T-helper 9 cell (primary cell): ENCODE measurements around the gene MYH14.

Source experiments
- DNase-seq: peaks from one replicate; pipeline ENCODE4 v3.0.0-alpha.2; 2020

Gene MYH14

GRCh38 chr19:50300051-50300450 lies 96.6 kb downstream of the MYH14 start:
- DNase-seq: no peak

GRCh38 chr19:50300814-50301606 lies 97.6 kb downstream of the MYH14 start:
- no peak for DNase-seq

DNA sequence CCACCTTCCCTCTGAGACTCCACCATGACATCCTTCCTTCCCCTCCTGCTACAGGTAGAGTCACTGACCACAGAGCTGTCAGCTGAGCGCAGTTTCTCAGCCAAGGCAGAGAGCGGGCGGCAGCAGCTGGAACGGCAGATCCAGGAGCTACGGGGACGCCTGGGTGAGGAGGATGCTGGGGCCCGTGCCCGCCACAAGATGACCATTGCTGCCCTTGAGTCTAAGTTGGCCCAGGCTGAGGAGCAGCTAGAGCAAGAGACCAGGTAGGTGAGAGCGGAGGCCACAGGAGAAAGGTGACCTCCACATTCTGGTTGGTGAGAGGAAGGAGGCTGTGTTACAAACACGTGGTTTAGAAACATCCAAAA lies 98.2 kb downstream of the MYH14 start:
- no peak for DNase-seq

DNA sequence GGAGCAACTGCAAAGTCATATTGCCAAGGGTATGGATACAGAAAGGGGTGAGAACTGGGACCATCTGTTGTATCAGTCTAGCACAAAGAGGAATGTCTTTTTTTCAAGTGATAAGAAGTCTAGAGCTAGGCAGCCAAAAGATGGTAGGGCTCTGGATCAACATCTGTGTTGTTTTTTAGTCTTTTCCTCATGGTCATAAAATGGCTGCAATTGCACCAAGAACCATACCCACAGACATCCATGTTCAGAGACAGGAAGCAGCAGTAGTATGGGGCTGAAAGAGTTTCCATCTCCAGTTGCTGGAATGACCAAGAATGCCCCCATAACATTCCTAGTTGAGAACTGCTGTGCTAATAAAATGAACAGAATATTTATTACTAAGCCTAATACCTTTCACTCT lies 100.1 kb downstream of the MYH14 start:
- DNase-seq: no peak

DNA sequence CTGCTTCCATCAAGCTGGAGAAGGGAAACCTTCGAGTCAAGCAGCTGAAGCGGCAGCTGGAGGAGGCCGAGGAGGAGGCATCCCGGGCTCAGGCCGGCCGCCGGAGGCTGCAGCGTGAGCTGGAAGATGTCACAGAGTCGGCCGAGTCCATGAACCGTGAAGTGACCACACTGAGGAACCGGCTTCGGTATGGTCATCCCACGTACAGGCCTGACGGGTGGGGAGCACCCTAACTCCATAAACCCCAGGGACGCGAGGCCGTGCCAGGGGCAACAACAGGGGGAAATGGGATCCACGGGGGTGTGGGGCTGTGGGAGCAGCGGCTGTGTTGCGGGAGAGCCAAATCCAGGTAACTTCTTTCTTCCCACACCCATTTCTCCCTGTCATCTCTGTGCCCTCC lies 105.6 kb downstream of the MYH14 start:
- no peak for DNase-seq

GRCh38 chr19:50309396-50310125 lies 106.1 kb downstream of the MYH14 start:
- DNase-seq: no peak

DNA sequence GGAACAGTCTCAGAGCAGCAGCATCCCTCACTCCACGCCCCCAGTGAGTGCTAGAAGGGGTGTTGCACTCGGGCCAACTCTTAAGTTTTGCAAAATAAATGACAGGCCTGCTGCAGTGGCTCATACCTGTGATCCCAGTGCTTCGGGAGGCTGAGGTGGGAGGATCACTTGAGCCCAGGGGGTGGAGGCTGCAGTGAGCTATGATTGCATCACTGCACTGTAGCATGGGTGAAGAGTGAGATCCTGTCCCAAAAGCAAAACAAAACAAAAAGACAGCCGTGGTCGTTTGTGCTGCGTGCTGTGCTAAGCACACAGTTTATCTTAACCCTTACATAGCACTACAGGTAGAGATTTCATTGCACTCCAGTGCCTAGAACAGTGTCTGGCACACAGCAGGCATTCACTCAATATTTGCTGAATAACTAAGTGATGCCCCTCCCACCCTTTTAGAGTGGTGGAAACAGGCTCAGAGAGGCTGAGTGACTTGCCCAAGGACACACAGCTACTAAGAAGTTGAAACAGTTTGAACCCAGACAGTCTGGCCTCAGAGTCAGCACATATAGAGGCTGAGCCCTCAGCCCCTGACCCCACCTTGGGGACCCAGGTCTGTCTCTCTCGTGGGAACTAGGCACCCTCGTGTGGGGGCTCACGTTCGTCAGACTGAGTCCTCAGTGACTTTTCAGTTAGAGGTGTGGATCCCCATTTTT lies 107.5 kb downstream of the MYH14 start:
- DNase-seq: no peak

DNA sequence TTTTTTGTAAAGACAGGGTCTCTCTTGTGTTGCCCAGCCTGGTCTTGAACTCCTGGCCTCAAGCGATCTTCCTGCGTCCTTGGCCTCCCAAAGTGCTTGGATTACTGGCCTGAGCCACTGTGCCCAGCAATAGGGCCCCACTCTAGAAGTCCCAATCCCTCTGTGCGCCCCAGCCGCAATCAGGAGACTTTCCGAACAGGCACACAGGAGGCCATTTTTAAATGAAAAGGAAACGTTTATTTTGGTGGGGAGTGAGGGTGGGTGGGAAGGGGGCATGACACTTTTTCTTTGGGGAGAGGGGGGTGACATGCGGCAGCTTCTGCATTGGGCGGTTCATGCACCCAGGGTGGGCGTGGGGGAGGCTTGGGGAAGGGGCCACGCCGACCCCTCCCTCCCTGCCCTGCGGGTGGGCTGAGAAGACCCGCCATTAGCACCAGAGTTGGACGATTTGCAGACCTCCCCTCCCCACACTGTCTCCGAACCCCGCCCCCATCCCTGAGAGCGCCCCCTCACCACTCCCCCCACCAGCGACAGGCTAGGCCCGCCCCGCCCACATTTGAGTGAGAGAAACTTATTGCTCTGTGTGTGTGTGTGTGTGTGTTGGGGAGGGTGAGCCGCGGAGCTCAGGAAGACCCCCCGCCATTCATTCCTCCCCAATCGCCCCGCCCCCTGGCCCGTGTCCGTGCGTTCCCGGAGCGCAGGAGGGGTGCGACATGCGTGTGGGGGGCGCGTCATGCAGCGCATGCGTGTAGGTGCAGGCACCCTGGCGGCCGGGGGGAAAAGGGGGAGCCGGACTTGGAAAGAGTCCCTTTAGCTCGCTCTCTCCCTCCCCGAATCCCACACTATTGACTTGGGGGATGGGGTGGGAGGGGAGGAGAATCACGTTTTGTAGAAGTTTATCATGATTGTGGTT lies 108.6 kb downstream of the MYH14 start:
- DNase-seq: no peak

DNA sequence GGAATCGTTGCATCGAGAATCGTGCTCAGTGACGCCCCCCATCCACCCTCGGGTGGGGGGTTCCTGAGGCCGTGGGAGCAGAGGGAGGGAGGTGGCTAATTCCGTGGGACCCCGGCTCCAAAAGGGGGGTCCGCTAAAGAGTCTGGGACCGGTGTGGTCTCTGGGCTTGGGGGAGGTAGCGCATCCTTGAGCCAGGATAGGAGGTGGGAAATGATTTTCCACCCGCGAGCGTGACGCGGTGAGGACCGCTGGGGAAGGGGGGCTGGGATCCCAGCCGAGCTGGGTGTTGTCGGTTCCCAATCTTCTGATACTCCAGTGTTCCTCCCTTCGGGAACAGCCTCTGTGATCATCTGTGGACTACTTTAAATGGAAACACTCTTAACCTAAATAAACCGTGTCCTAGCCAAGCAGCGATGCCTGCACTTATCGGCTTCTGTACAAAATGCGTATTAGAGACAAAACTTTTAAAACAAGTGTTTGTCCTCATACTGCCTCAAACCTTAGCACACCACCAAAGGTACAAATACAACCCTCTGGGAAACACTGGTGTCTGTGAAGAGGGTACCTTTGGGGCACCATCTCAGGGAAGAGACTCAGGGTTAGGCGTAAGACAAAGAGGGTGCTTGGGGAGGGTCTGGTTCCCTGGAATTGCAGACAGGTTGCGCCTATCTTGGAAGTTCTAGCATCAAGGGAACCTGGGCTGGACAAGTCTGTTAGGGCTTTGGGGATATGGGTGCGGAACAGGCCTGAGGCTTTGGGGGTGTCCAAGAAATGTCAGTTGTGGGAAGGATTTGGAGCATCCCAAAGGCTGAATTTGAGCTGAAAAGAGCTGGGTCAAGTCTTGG lies 109.8 kb downstream of the MYH14 start:
- no peak for DNase-seq

- no peak for DNase-seq
Measured at GRCh38 chr19:50313812-50314536, 110.6 kb downstream of the MYH14 start.

DNA sequence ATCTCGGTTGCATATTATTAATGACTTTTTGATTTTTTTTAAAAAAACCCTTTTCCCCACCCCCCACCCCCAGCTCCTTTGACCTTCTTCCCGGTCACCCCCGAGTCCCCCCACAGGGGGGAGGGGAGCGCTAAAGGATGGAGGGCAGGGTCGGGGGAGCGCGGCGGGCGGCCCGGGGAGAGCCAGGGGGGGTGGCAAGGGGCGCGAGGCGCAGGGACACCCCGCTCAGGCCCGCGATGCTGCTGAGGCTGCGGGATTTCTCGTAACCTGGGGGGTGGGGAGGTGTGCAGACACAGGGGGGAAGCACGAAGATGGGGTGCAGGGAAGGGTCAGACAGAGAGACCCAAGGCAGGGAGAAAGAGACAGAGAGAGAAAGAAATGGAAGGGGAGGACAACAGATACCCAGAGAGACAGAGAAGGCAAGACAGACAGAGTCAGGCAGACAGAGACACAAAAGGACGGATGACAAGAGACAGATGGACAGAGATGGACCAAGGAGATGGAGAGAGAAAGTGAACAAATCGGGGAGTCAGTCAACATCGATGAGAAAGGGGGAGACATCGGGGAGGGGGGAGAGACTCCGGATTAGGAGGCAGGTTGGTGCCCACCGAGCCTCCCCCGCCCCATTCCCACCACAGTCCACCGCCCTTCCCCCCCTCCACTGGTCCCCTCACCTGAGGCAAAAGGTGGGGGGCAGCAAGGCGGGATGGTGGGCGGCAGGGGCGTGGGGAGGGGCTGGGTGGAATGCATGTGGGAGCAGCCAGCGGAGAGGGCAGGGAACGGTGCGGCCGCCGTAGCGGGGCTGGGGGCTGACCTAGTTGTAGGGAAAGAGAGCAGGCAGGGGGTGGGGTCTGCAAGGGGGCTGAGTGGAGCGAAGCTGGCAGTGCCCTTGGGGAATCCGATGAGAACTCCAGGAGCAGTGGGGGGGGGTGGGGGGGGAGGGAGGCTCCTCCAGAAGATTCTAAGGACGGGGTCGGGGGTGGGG lies 111.6 kb downstream of the MYH14 start:
- no peak for DNase-seq

GRCh38 chr19:50315773-50316448 lies 112.5 kb downstream of the MYH14 start:
- DNase-seq: no peak

GRCh38 chr19:50317115-50317514 lies 113.7 kb downstream of the MYH14 start:
- DNase-seq: no peak

GRCh38 chr19:50318438-50318837 lies 115.0 kb downstream of the MYH14 start:
- no peak for DNase-seq

GRCh38 chr19:50319156-50319555 lies 115.7 kb downstream of the MYH14 start:
- DNase-seq: no peak

DNA sequence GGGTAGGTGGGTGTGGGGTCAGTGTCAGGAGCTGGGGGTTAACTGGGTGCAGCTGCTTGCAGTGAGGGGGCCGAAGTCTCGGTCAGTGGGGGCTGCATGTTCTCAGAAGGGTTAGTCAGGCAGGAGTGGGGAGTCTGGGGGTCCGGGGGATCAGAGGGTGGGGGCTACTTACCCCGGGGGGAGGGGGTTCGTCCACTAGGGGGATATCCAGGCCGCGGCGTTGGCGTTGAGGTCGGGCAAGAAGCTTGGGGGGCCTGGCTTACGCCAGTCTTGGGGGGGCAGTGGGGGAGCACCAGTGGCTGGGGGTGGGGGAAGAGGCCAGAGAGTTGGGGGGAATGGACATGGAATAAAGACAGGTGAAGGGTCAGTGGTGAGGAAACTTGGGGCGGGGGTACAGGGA lies 116.6 kb downstream of the MYH14 start:
- no peak for DNase-seq

DNA sequence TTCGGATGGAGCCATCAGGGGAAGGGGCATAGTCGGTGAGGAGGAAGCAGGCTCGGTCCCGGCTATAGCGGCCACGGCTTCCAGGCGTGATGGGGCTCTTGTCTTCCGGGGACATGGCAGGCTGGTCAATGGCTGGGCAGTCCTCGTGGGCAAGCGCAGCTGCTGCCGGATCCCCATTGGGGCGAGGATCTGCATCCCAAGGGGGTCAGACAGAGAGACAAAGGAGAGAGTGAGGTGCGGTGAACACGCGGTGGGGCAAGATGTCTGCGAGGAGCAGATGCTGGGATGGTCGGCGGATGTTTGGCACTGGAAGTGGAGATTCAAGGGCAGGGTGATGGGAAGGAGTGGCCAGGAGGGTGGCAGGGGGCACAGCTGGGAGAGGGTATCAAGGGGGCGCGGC lies 117.2 kb downstream of the MYH14 start:
- DNase-seq: no peak

GRCh38 chr19:50321831-50322230 lies 118.4 kb downstream of the MYH14 start:
- no peak for DNase-seq

- DNase-seq: no peak
Measured at GRCh38 chr19:50322234-50322633, 118.8 kb downstream of the MYH14 start.
